A673 (cell line): ENCODE results near the gene CASP9. TPM values are rescaled to one million over a fixed set of nuclear protein-coding genes. Genes with fewer than 3 reads are reported as not detected.

Source experiments
- BruUV-seq: library from RNA; stranded (reverse); fragments of 400-500 nt; replicated peaks from 2 replicates; lab custom pipeline; 2021; lab: Mats Ljungman, UMichigan
- CTCF ChIA-PET: fragments of 300-600 bp; sonication (Branson Sonifier 250); formaldehyde crosslinking; loops from one replicate; lab custom pipeline; 2022; ENCODE audit warnings: antibody characterized with exemption; lab: Charles Lee
- POLR2A ChIA-PET: fragments of 300-600 bp; sonication (Branson Sonifier 250); formaldehyde crosslinking; loops from one replicate; lab custom pipeline; 2022; ENCODE audit warnings: antibody characterized with exemption; ENCODE audit not compliant: low non-redundant PET; lab: Charles Lee
- DNase-seq: peaks from one replicate; pipeline ENCODE4 v3.0.0-alpha.2; 2015; ENCODE audit warnings: low spot score
- H3K27ac ChIP-seq: fragments of 200-600 bp; sonication (generic); 2 replicates; pipeline ENCODE4 v1.5.1; 2016; ENCODE audit warnings: mixed run types, low read depth, mild to moderate bottlenecking, mixed read lengths, antibody characterized with exemption, low read length; ENCODE audit not compliant: poor library complexity, severe bottlenecking
- H3K27me3 ChIP-seq: fragments of 200-600 bp; sonication (generic); replicated peaks from 2 replicates; pipeline ENCODE4 v1.6.1; 2017; ENCODE audit warnings: mixed run types, low read depth, mild to moderate bottlenecking, mixed read lengths, antibody characterized with exemption, low read length; ENCODE audit not compliant: insufficient read depth, poor library complexity
- H3K36me3 ChIP-seq: fragments of 200-600 bp; sonication (generic); 2 replicates; pipeline ENCODE4 v1.6.1; 2016; ENCODE audit warnings: mixed run types, mild to moderate bottlenecking, mixed read lengths, antibody characterized with exemption, low read length; ENCODE audit not compliant: insufficient read depth, poor library complexity, severe bottlenecking
- H3K4me1 ChIP-seq: fragments of 200-600 bp; sonication (generic); 2 replicates; pipeline ENCODE4 v1.6.1; 2017; ENCODE audit warnings: mixed run types, mild to moderate bottlenecking, mixed read lengths, antibody characterized with exemption, low read length; ENCODE audit not compliant: insufficient read depth, poor library complexity, severe bottlenecking
- H3K4me3 ChIP-seq: fragments of 200-600 bp; sonication (generic); 2 replicates; pipeline ENCODE4 v1.5.1; 2016; ENCODE audit warnings: low read depth, mixed run types, mild to moderate bottlenecking, mixed read lengths, low read length; ENCODE audit not compliant: poor library complexity, severe bottlenecking
- H3K9me3 ChIP-seq: fragments of 200-600 bp; sonication (generic); 2 replicates; pipeline ENCODE4 v1.6.1; 2016; ENCODE audit warnings: mixed run types, low read depth, mild to moderate bottlenecking, mixed read lengths, antibody characterized with exemption, low read length; ENCODE audit not compliant: poor library complexity, severe bottlenecking
- EZH2 ChIP-seq: fragments of 200-600 bp; sonication (generic); IDR thresholded peaks from 2 replicates; pipeline ENCODE4 v1.6.1; 2017; ENCODE audit warnings: borderline replicate concordance, low read depth, mild to moderate bottlenecking, mixed read lengths, antibody characterized with exemption, low read length; ENCODE audit not compliant: poor library complexity, severe bottlenecking
- intact Hi-C: fragments of 100-400 bp; cut with micrococcal nuclease; formaldehyde crosslinking; loops from one replicate; pipeline ENCODE4 v1.10.0; 2022; ENCODE audit not compliant: unreplicated experiment
- total RNA-seq: library from RNA; stranded (reverse); gene quantifications from 2 replicates; pipeline ENCODE4 v1.2.3, GENCODE V29; 2021
- TF ChIP-seq, protein P1 (sequence below): fragments of 300-800, 200-600 bp; sonication (generic); conservative IDR thresholded peaks from 2 replicates; pipeline ENCODE4 v1.5.1; 2017; ENCODE audit warnings: low read depth, mild to moderate bottlenecking, antibody characterized with exemption, low read length, moderate library complexity, mixed read lengths

Gene CASP9
- total RNA-seq, 1 experiment from 2014 or later, result 7.0 TPM

DNA sequence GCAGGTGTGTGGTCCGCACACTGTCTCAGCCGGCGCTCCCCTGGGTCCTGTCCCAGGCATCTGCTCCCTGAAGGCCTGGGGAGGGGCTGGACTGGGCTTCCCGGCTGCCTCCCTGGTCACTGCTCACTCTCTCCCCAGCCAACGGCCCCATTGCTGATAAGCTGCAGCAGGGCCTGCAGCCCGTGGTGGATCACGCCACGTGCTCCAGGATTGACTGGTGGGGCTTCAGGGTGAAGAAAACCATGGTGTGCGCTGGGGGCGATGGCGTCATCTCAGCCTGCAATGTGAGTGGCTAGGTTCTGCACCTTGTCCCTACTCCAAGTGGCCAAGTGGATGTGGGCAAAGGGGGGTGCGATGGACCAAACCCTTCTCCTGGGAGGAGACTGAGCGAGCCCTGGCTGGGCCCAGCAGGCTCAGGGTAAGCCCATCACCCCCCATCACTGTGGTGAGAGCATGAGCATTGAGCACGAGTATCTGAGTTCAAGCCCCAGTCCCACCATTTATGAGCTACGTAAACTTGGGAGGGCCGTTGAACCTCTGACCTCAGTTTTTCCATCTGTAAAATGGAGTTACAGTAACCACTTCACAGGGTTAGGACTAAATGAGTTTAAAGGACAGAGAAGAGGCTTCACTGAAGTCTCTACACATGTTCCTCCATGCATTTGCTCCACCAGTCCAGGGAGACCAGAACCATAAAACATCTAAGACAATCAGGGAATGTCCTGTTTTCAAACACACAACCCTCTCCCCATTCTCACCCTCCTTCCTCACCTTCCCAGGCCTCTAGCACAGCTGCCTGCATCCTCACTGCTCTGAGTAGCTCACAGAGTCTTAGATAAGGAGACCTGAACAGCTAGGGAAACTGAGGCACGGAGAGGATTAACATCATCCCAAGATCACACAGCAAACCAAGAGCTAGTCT is 79.3 kb downstream of the CASP9 start:
- Histone ChIP-seq H3K27me3 (no peaks in the 10 kb centered on the region), H3K36me3 (no peaks in the 10 kb centered on the region), H3K4me3 (no peak overlapping the region), H3K9me3 (no peaks in the 10 kb centered on the region), H3K4me1 (no peaks in the 10 kb centered on the region), H3K27ac (no peak overlapping the region)
- CTCF ChIA-PET, result no interaction called here
- TF ChIP-seq, protein P1, sequence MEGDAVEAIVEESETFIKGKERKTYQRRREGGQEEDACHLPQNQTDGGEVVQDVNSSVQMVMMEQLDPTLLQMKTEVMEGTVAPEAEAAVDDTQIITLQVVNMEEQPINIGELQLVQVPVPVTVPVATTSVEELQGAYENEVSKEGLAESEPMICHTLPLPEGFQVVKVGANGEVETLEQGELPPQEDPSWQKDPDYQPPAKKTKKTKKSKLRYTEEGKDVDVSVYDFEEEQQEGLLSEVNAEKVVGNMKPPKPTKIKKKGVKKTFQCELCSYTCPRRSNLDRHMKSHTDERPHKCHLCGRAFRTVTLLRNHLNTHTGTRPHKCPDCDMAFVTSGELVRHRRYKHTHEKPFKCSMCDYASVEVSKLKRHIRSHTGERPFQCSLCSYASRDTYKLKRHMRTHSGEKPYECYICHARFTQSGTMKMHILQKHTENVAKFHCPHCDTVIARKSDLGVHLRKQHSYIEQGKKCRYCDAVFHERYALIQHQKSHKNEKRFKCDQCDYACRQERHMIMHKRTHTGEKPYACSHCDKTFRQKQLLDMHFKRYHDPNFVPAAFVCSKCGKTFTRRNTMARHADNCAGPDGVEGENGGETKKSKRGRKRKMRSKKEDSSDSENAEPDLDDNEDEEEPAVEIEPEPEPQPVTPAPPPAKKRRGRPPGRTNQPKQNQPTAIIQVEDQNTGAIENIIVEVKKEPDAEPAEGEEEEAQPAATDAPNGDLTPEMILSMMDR, result no peak
- TF ChIP-seq EZH2, result no peak
- no TSS peak for BruUV-seq
- DNase-seq, result no peak
- intact Hi-C loops, result no loop called here
- POLR2A ChIA-PET, result no interaction called here

DNA sequence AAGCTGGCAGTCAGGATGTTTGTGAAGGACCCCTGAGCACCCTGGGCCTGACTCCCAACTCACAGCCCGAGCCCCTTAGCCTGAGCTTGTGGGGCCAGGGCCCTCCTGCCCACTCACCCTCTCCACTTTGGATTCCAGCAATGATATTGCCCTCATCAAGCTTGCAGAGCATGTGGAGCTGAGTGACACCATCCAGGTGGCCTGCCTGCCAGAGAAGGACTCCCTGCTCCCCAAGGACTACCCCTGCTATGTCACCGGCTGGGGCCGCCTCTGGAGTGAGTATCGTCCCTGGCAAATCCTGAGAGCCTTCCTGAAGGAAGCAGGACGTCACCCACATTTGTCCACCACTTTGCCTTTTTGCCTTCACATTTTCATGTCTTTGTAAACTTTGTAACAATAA is 80.7 kb downstream of the CASP9 start:
- no TSS peak for BruUV-seq
- Histone ChIP-seq H3K9me3 (no peaks in the 10 kb centered on the region), H3K4me3 (no peak overlapping the region), H3K27ac (no peak overlapping the region), H3K27me3 (no peaks in the 10 kb centered on the region), H3K4me1 (no peaks in the 10 kb centered on the region), H3K36me3 (no peaks in the 10 kb centered on the region)
- intact Hi-C loops, result no loop called here
- ChIA-PET POLR2A (interaction anchor here (0.7 kb wide), 1 partner anchor 111 kb away, joined by 6 read pairs; no protein-coding TSS in a partner anchor), CTCF (no interaction called here)
- DNase-seq, result no peak
- no peak for TF ChIP-seq EZH2
- TF ChIP-seq, protein P1, result no peak

DNA sequence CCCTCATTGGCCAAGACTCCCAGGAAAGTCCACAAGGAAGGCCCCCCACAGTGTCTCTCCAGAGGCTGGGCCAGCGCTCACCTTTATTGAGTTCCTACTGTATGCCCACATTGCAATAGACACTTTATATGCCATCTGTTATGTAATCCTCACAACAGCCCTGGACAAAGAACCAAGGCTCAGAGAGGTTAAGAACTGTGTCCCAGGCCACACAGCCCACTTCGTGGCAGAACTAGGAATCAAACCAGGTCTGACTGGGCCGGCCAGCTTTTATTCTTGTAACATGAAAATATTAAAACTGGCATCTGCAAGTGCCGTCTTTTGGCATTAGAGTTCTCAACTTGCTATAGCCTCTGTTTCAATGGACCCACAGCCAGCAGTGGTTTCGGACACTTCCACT is 81.3 kb downstream of the CASP9 start:
- Histone ChIP-seq H3K27ac (no peak overlapping the region), H3K27me3 (no peaks in the 10 kb centered on the region), H3K9me3 (no peaks in the 10 kb centered on the region), H3K4me1 (no peaks in the 10 kb centered on the region), H3K4me3 (no peak overlapping the region), H3K36me3 (no peaks in the 10 kb centered on the region)
- DNase-seq, result no peak
- TF ChIP-seq EZH2, result no peak
- TF ChIP-seq, protein P1, result no peak
- POLR2A ChIA-PET, result interaction anchor here (0.7 kb wide), 1 partner anchor 112 kb away, joined by 6 read pairs; no protein-coding TSS in a partner anchor
- BruUV-seq, result no TSS peak
- intact Hi-C loops, result no loop called here
- CTCF ChIA-PET, result no interaction called here
